Uterus (tissue), 2 donors: ENCODE results near the gene LAYN.

Source experiments
- POLR2A ChIP-seq, 2 donors: fragments of 450-650 bp; IDR thresholded peaks; one replicate each; pipeline ENCODE4 v1.6.1; 2016; ENCODE audit warnings: antibody characterized with exemption in 2 of 2, mild to moderate bottlenecking in 1 of 2, moderate library complexity in 1 of 2
- TF ChIP-seq, protein P1 (sequence below), 4 experiments: fragments of 200-600 bp in 2 of 4; fragments of 450-650 bp in 2 of 4; sonication (generic) in 2 of 4; IDR thresholded peaks; one replicate each; pipeline ENCODE4 v1.5.1; 2016 to 2019; ENCODE audit warnings: antibody characterized with exemption in 4 of 4, mild to moderate bottlenecking in 2 of 4, moderate library complexity in 1 of 4

DNA sequence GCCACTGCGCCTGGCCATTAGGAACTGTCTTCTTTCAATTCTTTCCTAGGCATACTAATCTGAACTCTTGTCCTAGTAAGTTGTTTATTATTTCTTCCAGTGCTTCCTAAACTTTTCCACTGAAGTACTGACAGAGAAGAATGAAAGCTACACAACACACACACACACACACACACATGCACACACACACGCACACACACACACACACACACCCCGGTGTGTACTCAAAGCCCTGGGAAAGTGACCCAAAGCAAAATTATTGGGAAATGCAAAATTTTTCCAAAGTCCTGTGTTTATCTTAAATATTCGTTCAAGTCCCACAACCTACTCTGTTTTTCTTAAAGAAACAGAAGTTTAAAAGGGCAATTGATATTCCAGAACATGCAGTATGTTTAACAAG, 42.4 kb downstream of the LAYN start:
- no peak for TF ChIP-seq POLR2A (IDR thresholded peaks at IDR 0.05)
- TF ChIP-seq, protein P1, sequence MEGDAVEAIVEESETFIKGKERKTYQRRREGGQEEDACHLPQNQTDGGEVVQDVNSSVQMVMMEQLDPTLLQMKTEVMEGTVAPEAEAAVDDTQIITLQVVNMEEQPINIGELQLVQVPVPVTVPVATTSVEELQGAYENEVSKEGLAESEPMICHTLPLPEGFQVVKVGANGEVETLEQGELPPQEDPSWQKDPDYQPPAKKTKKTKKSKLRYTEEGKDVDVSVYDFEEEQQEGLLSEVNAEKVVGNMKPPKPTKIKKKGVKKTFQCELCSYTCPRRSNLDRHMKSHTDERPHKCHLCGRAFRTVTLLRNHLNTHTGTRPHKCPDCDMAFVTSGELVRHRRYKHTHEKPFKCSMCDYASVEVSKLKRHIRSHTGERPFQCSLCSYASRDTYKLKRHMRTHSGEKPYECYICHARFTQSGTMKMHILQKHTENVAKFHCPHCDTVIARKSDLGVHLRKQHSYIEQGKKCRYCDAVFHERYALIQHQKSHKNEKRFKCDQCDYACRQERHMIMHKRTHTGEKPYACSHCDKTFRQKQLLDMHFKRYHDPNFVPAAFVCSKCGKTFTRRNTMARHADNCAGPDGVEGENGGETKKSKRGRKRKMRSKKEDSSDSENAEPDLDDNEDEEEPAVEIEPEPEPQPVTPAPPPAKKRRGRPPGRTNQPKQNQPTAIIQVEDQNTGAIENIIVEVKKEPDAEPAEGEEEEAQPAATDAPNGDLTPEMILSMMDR (IDR thresholded peaks at IDR 0.05) = no peak
